Left colon (tissue), 2 donors: ENCODE measurements around the gene C11orf54. TPM values are rescaled to one million over a fixed set of nuclear protein-coding genes. Genes with fewer than 3 reads are reported as not detected.

ENCODE experiments used
- ATAC-seq: fragments of 200-7000 bp; cut with Tn5 transposase; one replicate; pipeline ENCODE4 v1.9.1; 2020; ENCODE audit warnings: mild to moderate bottlenecking, moderate library complexity
- DNase-seq, 2 donors: peaks; one replicate each; pipeline ENCODE4 v3.0.0-alpha.2; 2020
- intact Hi-C, 2 donors: fragments of 100-400 bp; cut with DNase I in 1 of 2; cut with micrococcal nuclease in 1 of 2; formaldehyde crosslinking; loops; one replicate each; pipeline versions ENCODE4 v1.11.2 to v1.14.0; 2022; cut with DNase I, micrococcal nuclease
- microRNA-seq, 2 donors: library from miRNA; unstranded; fragments of <30 nt; microRNA quantifications; one replicate each; pipeline versions ENCODE4 v1.1.0 to v1.2.0, GENCODE V29; 2020
- total RNA-seq, 2 donors: library from RNA; stranded (reverse); fragmentation: NEBNext Ultra II Directional; extraction: Animal tissue kit (Norgen Biotek cat#: 25700); gene quantifications; one replicate each; pipeline ENCODE4 v1.2.1, GENCODE V29; 2021
- donor health status: DM: no; HTN: no; CAD: no.
- donor health status: DM: yes; HTN: yes; CAD: no.

The C11orf54 gene
- total RNA-seq, 2 donors from 2014 or later, result 52.7 to 61.4 TPM

GRCh38 chr11:93796441-93797231, 55.2 kb downstream of the C11orf54 start:
- intact Hi-C loops, result loop anchor here in 1 of 2 donors (10.0 kb wide), 1 partner anchor 112 kb away; no protein-coding TSS in a partner anchor
- ATAC-seq (no peak), DNase-seq (no peak)

- intact Hi-C loops, result no loop called here
- ATAC-seq, result no peak
- no peak for DNase-seq
These were observed 59.9 kb downstream of the C11orf54 start for GRCh38 chr11:93801366-93801765.

- no peak for ATAC-seq
- intact Hi-C loops, result no loop called here
- DNase-seq, result no peak
These were observed 63.4 kb downstream of the C11orf54 start for GRCh38 chr11:93804879-93805278.

- ATAC-seq (no peak), DNase-seq (no peak)
- intact Hi-C loops, result no loop called here
These were observed 66.5 kb downstream of the C11orf54 start for GRCh38 chr11:93807980-93808379.

- ATAC-seq (no peak), DNase-seq (no peak)
- intact Hi-C loops, result no loop called here
These were observed 72.5 kb downstream of the C11orf54 start for GRCh38 chr11:93813974-93814373.

Small RNAs within 50 kb of the gene (microRNA-seq; reads per million reads assigned to microRNA genes)
- gene MIR1304, result 12.8 to 17.7 reads per million in 2 donors

Other genes starting within 250 kb of the C11orf54 start
- gene SMCO4, start 198.3 kb upstream of the C11orf54 start, total RNA-seq, result 10 to 100 TPM; 56.8 to 74.8 TPM
- gene CEP295, start 80.0 kb upstream of the C11orf54 start, total RNA-seq, result 1 to 10 TPM; 7.2 to 8.2 TPM
- 10 to 100 TPM; 71.5 to 80.6 TPM for gene TAF1D, start 177 bp upstream of the C11orf54 start, total RNA-seq
- gene MED17, start 42.6 kb downstream of the C11orf54 start, total RNA-seq, result 10 to 100 TPM; 22.6 to 25.6 TPM
- 1 to 10 TPM; 1.1 to 2.5 TPM for gene VSTM5, start 108.9 kb downstream of the C11orf54 start, total RNA-seq